Stimulated activated CD8-positive, alpha-beta memory T cell treated with anti-CD3 and anti-CD28 coated beads, Interleukin-15, amount 100 ng/mL, for 24 hours (primary cell): ENCODE measurements around the gene TSPEAR.
"Not testable (repeated sequence)": the region's sequence is repeated elsewhere in the genome, so short reads cannot be mapped to it uniquely, and the experiment has no call there.

Source experiments
- DNase-seq: peaks from one replicate; pipeline ENCODE4 v3.0.0-alpha.2; 2020; ENCODE audit warnings: low read depth

The TSPEAR gene

DNA sequence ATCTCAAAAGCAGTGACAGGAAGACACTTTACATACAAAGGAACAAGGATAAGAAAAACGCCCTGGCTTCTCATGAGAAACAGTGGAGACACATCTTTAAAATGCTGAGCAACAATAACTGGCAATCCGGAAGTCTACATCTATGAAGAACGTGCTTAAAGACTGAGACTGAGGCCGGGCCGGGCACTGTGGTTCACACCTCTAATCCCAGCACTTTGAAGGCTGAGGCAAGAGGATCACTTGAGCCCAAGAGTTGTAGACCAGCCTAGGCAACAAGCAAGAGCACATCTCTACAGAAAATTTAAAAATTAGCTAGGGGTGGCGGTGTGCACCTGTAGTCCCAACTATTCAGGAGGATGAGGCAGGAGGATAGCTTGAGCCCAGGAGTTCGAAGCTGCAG is 27.3 kb downstream of the TSPEAR start:
- no peak for DNase-seq

DNA sequence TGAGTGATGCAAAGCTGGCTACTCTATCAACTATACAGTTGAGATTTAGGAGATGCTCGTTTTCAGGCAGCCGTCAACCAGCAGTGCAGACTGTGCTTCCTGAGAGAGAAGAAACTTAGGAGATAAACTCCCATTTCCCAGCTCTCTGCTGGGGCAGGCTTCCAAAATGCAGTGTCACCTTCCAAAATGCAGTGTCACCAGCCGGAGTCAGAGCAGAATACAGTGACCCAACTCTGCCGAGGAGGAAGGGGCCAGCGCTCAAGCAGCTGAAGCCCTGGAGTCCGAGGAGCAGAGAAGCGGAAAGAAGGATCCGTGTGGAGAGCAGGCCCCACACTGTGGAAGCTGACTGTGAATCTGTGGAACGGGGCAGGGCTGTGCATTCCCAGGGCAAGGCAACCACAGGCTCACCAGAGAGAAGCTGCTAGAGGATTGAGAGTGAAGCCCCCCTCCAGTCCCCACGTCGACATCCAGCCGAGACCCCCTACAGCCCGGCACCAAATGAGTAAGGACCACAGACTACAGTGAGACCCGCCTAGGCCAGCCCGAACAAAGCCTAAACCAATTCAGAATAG is 28.7 kb downstream of the TSPEAR start:
- DNase-seq = no peak

- no peak for DNase-seq
Measured at GRCh38 chr21:44681861-44682579, 29.4 kb downstream of the TSPEAR start, which contains the start of gene KRTAP12-1. Gene KRTAP12-1, minus strand, starts transcription at chr21:44682163. Its CDS starts 40 bp downstream, at chr21:44682123.

GRCh38 chr21:44681152-44681551 is 30.2 kb downstream of the TSPEAR start:
- no peak for DNase-seq

DNA sequence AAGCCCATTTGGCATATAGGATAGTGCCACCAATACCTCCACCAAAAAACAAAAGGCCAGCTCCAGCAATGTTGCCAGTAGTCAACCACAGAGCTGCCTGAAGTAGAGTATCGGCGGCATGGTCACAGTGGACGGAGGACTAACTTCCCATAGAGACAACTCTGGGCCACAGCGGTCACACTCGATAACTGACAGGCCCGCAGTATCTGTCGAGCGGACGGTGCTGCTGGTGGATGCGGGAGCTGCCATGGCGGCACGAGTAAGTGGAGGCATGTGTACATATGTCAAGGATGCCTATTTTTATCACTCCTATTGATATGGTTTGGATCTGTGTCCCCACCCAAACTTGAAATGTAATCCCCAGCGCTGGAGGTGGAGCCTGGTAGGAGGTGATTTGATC is 33.5 kb downstream of the TSPEAR start:
- DNase-seq = no peak

DNA sequence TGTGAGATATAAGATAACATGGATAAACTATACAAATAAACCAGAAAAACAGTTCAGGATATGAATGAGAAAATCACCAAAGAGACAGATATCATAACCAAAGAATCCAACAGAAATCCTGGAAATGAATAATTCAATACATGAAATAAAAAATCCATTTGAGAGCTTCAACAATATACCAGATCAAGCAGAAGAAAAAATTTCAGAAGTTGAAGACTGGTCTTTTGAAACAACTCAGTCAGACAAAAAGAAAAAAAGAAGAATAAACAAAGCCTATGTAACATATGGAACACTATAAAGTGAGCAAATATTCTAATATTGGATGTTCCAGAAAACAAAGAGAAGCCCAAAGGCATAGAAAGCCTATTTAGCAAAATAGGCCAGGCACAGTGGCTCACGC is 39.5 kb downstream of the TSPEAR start:
- DNase-seq = no peak

DNA sequence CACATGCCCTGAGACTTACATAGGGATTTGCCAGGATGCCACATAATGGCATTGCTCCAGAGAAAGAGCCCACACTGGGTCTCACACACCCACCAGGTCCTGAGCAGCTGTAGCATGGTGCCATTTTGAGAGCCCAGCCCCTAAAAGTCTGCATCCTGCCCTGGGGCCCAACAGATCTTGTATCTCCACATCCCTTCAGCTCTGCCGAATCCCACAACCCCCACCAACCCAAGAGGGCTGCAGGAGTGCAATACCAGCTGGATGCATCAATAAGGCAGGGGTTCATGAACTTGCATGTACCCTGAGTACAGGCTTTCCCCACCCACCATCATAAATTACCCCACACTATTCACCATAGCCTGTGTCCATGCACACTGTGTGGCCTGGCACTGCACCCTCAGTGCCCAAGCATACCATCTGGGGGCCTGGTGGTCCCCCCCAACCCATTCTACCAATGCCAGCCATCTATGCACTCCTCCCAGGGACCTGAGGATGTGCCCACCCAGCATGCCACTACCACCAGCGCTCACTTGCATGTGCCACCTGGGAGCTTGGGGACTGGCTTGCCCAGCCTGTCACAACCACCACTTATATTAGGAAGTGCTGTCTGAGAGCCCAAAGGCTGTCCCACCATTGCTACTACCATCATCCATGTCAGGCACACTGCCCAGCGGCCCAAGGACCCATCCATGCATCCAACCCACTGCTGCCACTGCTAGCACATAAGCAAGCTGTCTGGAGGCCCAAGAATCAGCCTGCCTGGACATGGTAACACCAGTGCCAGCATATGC is 40.5 kb downstream of the TSPEAR start:
- no peak for DNase-seq

GRCh38 chr21:44667612-44668011 is 43.8 kb downstream of the TSPEAR start:
- no peak for DNase-seq

DNA sequence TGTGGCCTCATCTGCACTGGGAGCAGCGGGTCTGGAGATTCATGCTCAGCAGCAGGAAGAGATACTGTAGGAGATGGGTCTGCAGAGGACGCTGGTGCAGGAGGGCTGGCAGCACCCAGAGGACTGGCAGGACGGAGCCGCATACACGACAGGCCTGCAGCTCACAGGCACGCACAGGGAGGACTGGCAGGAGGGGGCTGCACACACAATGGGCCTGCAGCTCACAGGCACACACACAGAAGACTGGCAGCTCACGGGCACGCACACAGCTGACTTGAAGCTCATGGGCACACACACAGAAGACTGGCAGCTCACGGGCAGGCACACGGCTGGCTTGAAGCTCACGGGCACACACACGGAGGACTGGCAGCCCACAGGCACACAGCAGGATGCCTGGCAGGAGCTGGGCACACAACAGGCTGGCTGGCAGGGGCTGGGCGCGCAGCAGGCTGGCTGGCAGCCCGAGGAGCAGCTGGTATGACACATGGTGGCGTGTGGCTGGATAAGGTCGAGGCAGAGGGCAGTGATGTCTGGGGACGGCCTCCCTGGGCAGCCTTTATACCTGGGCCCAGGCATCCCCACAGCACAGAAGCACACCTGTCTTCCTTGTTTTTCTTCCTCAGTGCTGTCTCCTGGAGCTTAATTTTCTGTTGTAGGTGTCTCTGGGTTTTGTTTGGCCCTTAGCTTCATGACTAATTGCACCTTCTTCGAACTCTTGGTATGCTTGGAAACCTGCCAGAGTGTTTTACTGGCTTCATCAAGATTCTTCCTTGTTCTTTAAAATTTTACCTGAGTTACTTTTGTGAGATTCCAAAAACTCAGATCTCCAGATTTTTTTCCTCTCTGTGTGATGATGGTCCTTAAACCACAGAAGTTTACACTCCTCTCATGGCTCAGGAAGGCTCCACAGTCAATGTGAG is 44.7 kb downstream of the TSPEAR start, which contains the start of gene KRTAP12-2:
TSS of gene KRTAP12-2 (minus strand) at position 527 of the 920 bp plus-strand sequence. CDS start at position 486, 41 bp downstream.
- no peak for DNase-seq

- DNase-seq = no peak
Measured at GRCh38 chr21:44664691-44665090, 46.7 kb downstream of the TSPEAR start.

DNA sequence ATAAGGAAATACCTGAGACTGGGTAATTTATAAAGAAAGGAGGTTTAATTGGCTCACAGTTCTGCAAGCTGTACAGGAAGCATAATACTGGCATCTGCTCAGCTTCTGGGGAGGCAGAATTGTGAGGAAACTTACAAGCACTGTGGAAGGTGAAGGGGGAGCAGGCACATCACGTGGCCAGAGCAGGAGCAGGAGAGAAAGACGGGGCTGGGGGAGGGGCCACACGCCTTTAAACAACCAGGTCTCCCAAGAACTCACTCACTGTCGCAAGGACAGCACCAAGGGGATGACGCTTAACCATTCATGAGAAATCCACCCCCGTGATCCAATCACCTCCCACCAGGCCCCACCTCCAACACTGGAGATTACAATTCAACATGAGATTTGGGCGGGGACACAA is 49.8 kb downstream of the TSPEAR start:
- DNase-seq = not testable (repeated sequence)

- DNase-seq = no peak
Measured at GRCh38 chr21:44658913-44659595, 52.3 kb downstream of the TSPEAR start.

GRCh38 chr21:44658541-44658910 is 52.8 kb downstream of the TSPEAR start:
- DNase-seq = no peak

- no peak for DNase-seq
Measured at GRCh38 chr21:44657635-44658540, 53.5 kb downstream of the TSPEAR start, which contains the start of gene KRTAP12-3. Gene KRTAP12-3, plus strand, starts transcription at chr21:44657932. Its CDS starts 48 bp downstream, at chr21:44657980.

DNA sequence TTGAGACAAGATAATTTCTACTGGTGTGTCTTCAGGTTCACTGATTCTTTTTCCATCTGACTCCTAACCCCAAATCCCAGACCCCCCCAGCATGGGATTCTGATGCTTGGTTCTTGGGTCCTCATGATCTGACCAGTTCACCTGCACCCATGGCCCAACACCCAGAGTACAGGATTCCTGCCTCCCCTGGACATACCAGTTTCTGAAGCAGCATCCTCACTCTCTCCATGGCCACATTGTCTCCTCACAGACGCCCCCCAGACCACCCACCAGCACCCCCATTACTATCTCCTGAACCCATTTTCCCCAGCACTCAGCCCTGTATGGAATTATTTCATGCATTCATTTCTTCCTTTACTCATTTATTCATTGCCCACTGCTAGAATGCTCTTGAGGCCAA is 54.5 kb downstream of the TSPEAR start:
- no peak for DNase-seq

DNA sequence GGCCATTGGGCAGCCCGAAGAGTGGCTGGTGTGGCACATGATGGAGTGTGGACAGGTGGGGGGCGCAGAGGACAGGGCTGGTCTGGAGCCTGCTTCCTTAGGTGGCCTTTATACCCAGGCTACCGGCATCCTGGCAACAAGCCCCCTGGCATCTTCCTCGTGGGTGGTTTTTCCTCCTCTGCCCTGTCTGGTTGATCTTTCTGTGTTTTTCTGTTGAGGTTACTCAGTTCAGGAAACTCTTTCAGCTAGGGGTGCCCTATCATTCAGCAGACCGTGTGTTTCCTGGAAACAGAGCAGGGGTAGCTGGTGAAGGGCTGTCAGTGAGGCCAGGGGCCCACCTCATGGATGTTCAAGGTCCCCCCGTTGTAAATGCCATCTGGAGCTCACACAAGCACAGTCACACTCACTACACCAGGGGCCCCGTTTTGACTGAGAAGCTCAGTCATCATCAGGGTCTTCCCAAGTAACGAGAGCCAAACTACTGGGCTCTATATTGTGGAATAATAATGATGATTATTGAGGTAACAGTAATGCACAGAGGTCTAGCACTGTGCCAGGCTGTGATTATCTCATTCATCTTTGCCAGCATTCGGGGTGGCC is 56.7 kb downstream of the TSPEAR start, which contains the start of gene KRTAP12-4:
TSS of gene KRTAP12-4 (minus strand) at position 84 of the 600 bp plus-strand sequence. CDS start at position 39, 45 bp downstream.
- DNase-seq = no peak

DNA sequence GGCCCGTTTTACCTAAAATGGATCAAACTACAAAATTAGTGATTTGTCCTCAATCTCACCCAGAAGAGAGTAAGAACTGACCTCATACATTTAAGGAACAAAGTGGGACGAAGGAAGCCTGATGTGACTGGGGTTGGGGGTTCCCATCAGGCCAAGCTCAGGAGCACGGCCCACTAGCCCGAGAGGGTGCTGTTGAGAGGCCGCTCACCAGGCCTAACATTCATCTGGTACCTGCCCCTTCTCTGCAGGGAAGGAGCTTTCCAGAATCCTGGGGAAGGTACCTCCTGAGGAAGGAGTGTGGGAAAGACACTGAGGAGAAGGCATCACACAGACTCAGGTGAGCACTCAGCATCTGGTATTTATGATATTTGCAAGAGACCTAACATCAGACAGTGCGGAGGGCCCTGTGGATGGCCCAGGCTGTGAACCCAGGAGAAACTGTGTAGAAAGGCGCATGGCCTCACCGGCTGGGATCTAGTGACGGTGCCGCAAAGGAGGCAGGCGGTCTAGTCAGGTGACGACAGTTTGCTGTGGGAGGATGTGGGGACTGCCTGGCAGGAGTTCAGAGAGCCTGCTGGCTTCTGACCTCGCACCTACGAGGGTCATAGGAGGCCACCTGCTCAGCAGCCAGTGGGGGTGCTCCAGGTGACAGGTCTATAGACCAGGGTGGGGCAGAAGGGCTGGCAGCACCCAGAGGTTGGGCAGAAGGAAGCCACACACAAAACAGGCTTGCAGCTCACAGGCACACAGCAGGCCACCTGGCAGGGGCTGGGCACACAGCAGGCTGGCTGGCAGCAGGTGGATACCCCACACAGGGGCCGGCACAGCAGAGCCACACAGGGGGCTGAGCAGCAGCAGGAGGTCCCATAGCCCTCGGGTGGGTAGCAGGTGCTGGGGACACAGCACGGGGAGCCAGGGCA is 57.5 kb downstream of the TSPEAR start:
- DNase-seq = no peak

- no peak for DNase-seq
Measured at GRCh38 chr21:44653123-44653522, 58.2 kb downstream of the TSPEAR start.
